Inferior parietal cortex (tissue), 1 donor: Measurements from ENCODE around the gene MED15.

Experiments used
- DNase-seq: peaks from one replicate; pipeline ENCODE4 v3.0.0-alpha.2; 2016; ENCODE audit errors: extremely low spot score

Gene MED15

GRCh38 chr22:20625270-20625669, 117.9 kb downstream of the MED15 start:
- no peak for DNase-seq

GRCh38 chr22:20626811-20627210, 119.4 kb downstream of the MED15 start:
- DNase-seq, result no peak

- no peak for DNase-seq
Observed at GRCh38 chr22:20627432-20627831, 120.0 kb downstream of the MED15 start.

- no peak for DNase-seq
Observed at GRCh38 chr22:20628081-20628939, 120.9 kb downstream of the MED15 start.

- no peak for DNase-seq
Observed at GRCh38 chr22:20629401-20629800, 122.0 kb downstream of the MED15 start.

GRCh38 chr22:20630873-20631617, 123.6 kb downstream of the MED15 start:
- no peak for DNase-seq

GRCh38 chr22:20632082-20632481, 124.7 kb downstream of the MED15 start:
- DNase-seq, result no peak

- DNase-seq, result no peak
Observed at GRCh38 chr22:20632518-20632917, 125.1 kb downstream of the MED15 start.

- DNase-seq, result no peak
Observed at GRCh38 chr22:20634560-20635226, 127.3 kb downstream of the MED15 start.

GRCh38 chr22:20635227-20635591, 127.8 kb downstream of the MED15 start:
- no peak for DNase-seq

- no peak for DNase-seq
Observed at GRCh38 chr22:20636075-20636812, 128.8 kb downstream of the MED15 start.

- no peak for DNase-seq
Observed at GRCh38 chr22:20636945-20637344, 129.5 kb downstream of the MED15 start.
